CD4-positive, alpha-beta T cell treated with Interferon gamma for 1 hour (primary cell): Measurements from ENCODE around the gene RNASE4.

Experiments used
- DNase-seq: peaks from one replicate; pipeline ENCODE4 v3.0.0-alpha.2; 2020

Gene RNASE4

DNA sequence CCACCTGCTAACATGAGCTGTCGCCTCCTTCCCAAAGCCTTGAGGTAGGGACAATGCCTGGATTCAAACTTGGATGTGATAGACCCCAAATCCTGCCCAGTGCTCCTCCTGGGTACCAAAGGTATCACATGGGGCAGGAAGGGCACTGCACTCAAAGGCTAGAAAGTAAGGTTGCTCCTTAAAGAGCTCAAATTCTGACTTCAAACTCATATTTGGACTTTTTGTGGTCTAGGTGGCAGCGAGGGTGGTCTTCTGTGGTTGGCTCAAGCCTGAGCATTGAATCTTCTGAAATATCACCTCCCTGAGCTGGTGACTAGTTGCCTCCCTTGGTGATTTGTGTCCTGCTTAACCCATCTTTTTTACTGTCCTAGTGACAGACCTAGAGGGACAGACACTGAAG, 8.3 kb upstream of the RNASE4 start:
- DNase-seq, result no peak

DNA sequence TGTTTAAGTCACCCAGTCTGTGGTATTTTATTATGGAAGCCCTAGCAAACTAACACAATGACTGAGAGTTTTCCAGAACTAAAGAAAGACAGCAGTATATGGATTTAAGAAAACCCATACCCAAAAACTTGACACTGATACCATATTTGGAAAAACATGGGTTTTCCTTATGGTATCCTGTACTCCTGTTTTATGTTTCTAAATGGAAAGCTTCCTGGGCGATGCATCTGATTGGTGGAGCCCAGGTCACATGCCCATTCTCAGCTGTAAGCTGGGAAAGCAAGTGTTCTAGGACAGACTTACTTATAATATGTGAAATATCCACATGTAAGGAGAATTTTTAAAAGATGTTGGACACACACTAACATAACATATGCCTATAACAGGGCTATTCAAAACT, 4.5 kb upstream of the RNASE4 start:
- no peak for DNase-seq

DNA sequence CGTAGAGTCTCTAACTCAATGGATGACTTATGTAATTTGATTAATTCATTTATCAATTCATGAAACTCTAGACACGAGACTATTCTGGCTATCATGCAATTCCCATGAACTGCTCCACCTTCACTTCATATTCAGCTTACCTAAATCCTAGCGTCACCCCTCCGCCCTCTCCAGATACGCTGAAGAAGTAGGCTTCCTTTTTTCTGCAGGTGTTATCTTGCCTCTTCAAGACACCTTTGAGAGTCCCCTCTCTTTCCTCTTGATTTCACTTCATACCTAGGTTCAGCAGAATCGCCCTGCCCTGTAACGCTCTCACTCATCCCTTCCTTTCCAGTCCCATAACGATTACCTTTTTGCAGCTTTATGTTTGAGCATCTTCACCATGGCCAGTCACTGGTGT, 4.0 kb upstream of the RNASE4 start:
- DNase-seq, result no peak

DNA sequence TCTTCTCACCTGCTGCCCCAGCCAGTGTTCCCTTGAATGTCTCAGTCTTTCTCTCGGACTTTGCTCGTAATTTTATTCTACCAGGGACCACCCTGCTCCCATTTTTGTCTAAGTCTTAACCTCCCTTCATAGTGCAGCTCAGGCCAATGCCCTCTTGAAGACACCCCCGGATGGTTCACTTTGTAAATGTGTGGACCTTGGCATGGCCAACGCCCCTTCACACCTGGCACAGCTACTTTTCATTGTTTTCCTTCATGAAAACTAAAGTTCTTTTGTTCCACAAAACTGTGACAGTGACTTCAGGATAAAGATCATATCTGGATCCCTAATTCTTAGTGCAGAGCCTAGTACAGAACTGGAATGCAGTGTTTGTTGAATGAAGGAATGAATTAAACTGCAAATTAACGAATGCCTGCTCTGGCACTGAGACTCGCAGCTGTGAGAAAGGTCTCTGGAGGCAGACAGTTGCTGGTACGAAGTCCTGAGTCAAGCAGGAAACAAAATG, 3.5 kb upstream of the RNASE4 start:
- DNase-seq, result peak; percentile 70

DNA sequence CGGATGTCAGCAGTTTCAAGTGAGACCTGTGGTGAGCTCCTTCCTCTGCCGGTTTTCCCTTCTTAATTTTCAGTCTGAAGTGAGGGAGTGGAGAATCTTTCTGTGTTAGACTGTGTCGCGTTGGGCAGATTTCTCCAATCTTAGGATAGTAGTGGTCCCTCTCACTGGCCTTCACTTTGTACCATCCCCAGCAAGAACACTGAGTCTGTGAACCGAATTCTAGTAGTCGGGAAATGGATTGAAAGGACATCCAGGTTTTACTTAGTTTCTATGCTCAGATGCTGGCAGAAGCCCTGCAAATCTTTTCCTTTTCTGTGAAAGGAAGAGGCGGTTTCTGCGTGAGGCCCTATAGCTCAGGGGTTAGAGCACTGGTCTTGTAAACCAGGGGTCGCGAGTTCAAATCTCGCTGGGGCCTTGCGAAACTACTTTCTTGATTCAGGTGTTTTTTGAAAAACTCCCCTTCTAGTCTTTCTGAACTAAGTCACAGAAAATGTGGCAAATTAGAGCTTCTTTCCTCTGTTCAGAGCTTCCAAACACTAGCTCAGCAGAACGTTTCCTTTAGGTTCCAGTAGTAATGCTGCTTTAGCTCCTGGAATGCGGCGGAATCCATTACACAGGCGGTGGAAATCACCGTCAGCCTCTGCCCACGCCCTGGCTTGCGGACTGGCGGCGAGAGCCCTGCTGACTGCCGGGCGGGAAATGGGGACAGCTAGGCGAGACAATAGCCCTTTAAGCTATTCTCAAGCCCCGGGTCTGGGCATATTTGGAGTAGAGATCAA, 2.8 kb upstream of the RNASE4 start:
- DNase-seq, result peak; percentile 88

DNA sequence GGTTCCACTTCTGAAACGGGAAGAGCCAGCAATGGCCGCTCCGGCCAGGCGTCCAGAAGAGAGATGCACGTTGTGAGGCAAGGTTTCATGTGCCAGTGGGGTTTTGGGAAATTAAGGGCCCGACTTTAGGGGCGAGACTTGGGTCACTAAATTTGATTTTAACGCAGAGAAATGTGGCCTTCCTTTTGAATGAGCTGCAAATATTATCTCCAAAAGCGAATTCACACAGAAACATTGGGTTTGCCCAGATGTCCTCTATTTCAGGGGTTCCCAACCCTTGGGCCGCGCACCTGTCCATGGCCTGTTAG, 2.3 kb upstream of the RNASE4 start:
- no peak for DNase-seq

DNA sequence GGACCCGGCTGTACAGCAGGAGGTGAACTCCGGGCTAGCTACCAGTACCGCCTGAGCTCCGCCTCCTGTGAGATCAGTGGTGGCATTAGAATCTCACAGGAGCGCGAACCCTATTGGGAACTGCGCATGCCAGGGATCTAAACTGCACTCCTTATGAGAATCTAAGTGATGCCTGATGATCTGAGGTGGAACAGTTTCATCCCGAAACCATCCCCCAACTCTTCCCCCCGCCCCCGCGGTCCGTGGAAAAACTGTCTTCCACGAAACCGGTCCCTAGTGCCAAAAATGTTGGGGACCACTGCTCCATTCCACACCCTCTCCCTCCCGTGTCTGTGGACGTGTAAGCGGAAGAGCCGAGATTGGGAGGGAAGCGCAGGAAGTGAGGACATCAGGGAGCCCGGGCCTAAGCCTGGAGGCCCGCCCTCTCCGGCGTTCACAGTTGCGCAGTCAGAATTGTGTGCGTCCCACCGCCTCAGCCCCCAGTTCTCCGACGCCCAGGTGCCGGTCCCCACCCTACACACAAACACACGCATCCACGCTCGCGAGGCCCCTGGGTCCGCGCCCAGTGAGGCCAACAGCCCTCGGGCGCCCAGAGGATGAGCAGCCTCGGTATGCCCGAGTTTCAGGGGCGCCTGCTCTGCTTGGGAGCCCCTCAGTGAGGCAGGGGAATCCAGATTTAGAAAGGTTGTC, 1.8 kb upstream of the RNASE4 start:
- DNase-seq, result peak; percentile 86

DNA sequence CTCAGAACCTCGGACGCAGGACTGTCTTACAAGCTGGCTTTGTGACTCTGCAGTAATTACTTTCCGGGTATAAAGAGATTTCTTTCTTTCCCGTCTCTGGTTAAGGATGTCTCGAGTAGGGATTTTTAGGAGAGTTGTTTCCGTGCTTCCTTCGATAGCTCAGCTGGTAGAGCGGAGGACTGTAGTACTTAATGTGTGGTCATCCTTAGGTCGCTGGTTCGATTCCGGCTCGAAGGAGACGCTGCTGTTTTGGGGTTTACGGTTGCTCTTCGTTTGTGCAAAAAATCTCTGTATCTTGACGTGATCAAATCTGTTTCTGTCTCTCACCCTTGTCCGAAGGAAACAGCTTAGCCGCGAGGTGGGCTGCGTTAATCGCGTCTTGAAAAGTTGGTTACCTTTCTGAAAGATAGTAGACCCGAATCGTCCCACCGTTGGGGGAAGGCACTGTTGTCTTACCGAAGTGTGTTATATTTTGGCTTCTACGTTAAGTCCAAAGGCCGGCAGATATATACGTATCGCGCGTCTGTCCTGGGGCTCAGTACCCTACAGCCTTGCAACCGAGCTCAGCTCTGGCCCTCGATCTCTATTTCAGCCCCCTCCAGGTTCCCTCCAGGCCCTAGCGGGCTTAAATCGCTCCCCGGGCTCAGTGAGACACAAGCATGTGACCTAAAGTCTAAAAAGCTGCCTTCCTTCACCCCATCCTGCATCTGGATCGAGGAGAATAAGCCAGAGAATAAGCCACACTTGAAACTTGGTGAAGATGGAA, 1.1 kb upstream of the RNASE4 start:
- DNase-seq, result peak; percentile 84

DNA sequence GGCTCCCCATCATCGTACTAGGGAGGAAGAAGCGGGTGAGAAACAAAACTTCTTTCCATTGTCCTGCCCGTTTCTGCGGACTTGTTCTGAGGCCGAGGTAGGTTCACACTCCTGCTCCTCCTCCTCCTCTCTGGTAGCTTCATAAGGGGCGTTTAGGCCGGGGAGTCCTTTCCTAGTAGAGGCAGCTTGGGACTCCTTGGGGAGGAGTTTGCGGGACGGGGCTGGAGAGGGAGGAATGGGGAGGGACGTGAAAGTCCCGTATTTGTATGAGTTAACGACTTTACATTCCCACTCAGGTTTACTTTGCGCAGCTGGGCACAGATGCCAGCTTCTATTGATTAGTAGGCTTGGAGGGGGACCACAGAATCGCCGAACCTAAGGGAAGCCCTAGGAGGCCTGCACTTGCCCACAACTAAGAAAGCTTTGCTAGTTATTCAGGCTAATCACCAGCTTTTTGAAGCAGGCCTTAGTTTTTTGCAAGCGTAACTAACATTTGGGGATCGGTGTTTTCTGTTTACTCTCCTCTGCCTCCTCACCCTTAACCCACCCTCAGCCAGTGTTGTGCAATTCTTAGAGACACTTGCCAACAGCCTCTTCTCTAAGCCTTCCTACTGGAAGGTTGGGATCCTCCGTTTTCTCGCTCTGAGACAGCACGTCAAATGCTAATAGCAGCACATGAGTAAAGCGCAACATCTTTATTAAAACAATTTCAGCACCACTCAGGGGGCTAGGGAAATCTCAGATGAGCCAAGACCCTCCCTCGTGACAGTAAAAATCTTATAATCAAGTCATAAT, 499 bp downstream of the RNASE4 start:
- no peak for DNase-seq

DNA sequence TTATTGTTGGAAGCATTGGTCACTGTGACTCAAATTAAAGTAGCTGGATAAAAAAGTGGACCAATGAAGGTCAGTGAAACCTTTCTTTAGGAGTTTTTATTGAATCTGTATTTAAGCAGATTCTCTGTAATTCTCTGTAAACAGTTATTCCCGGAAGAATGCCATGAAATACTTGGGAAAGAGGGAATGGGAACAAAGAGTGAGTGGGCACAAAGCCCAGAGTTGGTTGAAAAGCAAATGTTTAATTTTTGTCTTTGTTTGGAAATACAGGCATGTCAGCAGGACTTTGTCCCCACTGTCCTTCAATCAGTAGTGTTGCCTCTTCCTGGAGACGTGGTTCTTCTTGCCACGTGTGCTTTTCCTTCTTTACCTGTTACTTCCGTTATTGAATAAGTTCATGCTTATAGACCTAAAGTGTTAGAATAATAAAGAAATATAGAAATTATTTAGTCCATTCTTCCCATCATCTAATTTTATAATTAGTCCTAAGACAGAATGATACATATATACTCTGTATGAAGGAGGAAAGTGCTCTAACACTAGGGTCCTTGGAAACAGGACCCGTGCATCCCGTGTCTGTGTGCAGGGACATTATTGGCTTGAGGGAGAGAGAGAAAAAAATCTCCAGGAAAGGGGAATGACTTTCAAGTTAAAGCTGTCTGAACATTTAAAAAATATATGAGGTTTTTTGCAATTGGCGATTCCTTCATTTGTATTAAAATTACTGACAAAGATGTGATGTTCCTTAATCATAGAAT, 2.2 kb downstream of the RNASE4 start:
- no peak for DNase-seq

DNA sequence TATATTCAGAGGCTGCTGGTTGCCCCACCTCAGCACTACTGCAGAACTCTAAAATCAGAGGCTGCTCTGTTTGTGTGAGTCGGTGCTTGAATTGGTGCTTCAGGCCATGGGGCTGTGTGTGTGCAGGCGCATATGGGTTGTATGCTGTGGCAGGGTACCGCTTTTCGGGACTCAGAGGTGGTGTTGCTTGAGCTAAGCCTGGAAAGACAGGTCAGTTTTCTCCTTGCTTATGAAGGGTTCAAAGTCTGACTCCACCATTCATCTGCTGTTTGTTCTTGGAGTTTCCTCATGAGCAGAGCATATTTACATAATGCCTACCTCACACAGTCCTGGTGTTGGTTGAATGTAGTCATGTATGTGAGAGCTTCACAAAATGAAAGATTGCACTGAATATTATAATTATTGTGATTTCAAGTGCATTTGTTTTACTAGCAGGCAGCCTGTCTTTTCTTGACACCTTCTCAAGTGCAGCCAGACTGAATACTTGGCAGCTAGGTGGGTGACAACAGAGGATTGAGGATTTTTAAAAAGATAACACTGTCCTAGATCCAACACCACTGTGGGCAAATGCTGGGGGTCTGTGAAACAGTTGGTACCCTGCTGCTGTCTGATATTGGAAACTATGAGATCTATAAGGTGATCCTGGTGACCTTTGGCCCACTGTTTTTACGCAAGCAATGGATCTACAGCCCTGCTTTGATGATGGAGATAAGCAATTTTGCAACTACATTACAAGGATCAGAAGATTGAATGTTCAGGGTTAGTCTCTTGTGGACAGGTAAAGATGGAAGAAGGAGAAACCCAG, 3.2 kb downstream of the RNASE4 start:
- no peak for DNase-seq

DNA sequence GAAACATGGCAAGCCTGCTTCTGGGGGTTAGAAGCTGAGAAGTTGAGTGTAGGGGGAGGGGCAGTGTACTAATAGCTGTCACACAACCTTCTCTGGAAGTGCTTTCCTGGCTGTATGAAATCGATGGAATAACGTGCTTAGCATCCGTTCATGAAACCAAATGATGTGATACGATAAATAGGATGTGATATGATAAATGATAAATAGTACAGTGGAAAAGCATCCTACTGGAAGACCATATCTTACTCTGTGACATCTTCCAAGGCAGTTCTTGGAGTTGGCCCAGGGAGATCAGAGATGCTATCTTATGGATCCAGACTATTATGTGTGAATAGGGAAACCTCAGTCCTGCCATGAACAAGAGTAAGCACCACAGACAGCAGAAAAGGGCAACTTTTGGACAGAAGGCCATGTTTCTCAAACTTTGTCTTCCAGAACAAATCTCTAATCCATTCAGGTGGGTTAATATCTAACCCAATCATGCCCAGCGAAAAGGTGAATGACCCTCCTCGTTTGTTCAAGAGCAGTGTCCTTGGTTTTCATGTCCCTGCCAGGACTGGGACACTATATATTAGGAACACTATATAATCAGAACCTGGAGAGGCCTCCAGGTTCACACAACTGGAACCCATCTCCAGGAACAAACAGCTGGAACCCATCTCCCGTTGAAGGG, 3.9 kb downstream of the RNASE4 start, which contains the start of gene ANG:
TSS of gene ANG (plus strand) at position 598 of the 673 bp plus-strand sequence. CDS start 4,801 bp downstream, outside the sequence.
- DNase-seq, result no peak

DNA sequence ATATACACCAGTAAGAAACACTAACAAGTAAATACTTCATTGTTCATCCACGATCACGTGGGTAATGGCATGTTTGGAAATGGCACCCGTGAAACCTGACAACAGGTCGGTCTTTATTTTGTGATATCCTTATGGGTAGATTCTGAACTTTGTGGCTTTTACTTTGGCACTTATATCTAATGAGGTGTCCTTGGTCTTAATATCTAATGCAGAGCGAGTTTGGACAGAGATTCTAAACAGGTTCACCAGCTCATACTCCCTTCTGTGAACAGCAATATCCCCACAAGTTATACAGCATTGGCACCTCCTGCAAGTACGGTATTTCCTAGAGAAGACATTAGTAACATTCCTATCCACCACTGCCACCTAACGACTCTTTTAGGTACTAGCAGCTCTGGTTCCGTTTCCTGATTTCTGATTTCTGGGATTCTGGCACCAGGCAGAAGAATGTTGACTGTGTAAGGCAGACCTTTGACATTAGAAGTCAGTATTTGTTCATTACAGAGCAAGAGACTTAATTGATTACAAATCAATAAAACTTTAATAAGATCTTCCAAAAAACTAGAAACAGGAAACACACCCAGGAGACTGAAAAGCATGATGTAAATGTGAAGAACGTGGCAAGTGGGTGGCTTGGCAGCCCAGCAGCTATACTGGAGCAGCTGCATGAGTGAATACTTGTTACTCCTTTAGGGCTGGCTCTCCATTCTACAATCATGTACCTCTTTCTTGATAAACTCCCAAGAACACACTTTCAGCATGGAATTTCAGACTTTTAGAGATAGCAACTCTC, 6.7 kb downstream of the RNASE4 start:
- DNase-seq, result peak; percentile 39

DNA sequence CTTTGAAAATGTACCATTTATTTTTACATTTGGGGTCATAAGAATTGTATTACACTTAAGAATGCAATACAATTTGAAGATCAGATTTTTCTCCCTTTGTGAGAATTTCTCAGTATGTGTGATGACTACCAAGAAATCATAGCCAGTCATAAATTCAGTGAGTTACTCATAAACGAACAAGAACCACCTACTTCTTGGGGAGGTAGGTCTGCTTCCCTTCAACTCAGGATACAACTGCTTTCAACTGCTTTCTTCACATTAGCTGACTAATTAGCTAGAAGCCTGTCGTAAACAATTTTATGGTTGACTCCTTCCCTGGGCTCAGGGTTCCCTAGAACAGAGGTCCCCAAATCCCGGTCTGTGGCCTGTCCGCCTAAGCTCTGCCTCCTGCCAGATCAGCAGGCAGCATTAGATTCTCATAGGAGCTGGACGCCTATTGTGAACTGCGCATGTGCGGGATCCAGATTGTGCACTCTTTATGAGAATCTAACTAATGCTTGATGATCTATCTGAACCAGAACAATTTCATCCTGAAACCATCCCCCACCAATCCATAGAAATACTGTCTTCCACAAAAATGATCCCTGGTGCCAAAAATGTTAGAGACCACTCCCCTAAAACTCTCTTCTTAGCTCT, 7.9 kb downstream of the RNASE4 start:
- no peak for DNase-seq

DNA sequence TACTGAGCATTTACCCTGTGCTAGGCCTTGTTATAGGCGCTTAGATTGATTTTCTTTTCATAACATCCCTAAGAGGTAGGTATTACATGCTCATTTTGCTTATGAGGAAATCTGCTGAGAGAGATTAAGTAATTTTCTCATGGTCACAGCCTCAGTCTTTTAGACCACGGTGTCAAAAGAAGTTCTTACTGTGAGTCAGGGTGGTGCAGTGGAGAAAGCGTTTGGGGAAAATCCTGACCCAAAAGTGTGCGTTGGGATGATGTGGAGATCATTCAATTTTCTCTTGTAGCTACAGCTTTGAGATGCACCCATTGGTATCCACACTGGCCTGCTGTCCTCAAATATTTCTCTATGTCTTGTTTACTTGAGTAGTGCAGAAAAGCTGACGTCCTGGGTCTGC, 12.4 kb downstream of the RNASE4 start:
- DNase-seq, result no peak

DNA sequence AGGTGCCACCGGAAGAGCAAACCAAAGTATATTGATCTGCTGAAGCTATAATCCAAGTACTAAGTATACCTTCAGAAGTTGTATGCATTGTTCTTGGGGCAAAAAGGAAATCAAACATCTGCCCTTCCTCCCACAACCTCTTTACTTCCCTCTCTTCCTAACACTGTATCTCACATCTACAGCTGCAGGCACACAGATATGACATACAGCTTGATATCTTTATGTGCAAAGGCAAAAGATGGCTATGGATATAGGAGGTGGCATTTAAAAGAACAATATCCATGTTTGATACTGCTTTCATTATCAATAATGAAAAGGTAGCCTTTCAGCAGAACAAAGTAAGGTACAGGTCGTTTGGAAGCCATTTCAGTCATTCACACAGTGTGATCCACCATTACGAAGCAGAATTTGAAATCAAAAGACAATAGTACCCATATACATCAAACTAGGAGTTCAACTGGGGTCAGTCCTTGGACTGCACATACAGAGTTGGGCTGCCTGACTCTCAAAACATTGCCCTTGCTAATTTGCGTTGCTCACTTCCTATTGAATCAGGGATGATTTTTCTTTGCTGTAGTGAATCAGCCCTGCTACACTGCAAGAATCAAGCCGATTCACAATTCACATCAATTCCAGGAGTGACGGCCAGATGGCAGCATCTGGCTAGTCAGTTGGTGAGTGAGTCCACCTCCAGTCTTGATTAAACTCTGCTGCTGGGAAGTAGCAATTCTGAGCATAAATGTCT, 13.1 kb downstream of the RNASE4 start:
- peak; percentile 64 for DNase-seq

DNA sequence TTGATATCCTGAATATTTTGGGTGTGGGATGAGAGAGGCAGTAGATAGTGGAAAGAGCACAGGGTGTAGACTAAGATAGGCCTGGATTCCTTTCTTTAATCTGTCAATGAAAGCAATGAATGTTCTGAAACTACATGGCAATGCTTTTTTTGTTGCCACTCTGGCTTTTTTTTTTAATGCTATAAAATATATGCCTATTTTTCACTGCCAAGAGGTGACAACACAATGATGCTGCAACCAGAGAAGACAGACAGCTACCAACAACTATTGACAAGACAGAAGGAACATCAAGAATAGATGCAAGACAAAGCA, 13.6 kb downstream of the RNASE4 start:
- no peak for DNase-seq

DNA sequence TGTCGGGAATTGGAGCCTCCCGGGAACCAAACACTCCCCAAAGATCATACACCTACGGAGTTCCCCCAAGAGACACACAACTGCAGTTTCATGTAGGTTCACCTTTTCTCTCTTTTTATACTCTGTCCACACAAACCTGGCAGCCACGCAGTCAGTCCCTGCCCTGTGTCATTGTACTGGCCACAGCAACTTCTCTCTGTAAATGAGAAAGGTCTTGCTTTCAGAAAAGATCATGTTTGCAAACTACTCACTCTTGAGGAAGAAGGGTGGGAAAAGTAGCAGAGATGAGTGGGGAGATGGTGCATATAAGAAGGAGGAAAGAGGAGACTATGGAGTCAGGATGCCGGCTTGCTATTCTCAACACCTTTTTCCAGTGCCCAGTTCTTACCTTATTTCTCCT, 14.6 kb downstream of the RNASE4 start:
- no peak for DNase-seq

DNA sequence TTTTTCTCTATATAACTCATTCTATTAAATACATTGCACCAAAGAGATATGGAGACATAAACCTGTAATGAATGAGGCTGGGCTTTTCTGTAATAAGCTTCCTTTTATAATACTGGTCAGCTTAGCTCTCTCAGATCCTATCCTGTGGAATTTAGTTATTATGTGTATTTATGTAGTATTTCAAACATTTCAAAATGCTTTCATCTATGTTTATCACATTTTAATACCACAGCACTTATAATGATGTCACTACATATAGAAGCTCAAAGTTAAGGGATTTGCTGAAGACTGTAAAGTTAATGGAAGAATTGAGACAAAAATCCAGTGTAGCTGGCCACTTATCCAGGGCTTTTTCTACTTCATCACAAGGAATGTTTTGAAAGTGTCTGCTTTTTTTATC, 15.6 kb downstream of the RNASE4 start:
- no peak for DNase-seq
